ENCODE measurements around the gene RNF220.

DNA sequence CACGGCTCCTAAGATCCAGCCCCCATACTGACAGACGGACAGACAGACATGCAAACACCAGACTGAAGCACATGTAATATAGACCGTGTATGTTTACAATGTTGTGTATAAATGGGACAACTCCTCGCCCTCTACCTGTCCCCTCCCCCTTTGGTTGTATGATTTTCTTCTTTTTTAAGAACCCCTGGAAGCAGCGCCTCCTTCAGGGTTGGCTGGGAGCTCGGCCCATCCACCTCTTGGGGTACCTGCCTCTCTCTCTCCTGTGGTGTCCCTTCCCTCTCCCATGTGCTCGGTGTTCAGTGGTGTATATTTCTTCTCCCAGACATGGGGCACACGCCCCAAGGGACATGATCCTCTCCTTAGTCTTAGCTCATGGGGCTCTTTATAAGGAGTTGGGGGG is 246.0 kb downstream of the RNF220 start:
- TF ChIP-seq POLR2A (IDR thresholded peaks at IDR 0.05) (no peak), POLR2AphosphoS5 (IDR thresholded peaks at IDR 0.05; ENCODE audit: insufficient read depth in 1 of 2, low read depth in 1 of 2) (no peak)
- TF ChIP-seq, protein P1, sequence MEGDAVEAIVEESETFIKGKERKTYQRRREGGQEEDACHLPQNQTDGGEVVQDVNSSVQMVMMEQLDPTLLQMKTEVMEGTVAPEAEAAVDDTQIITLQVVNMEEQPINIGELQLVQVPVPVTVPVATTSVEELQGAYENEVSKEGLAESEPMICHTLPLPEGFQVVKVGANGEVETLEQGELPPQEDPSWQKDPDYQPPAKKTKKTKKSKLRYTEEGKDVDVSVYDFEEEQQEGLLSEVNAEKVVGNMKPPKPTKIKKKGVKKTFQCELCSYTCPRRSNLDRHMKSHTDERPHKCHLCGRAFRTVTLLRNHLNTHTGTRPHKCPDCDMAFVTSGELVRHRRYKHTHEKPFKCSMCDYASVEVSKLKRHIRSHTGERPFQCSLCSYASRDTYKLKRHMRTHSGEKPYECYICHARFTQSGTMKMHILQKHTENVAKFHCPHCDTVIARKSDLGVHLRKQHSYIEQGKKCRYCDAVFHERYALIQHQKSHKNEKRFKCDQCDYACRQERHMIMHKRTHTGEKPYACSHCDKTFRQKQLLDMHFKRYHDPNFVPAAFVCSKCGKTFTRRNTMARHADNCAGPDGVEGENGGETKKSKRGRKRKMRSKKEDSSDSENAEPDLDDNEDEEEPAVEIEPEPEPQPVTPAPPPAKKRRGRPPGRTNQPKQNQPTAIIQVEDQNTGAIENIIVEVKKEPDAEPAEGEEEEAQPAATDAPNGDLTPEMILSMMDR (IDR thresholded peaks at IDR 0.05): no peak
